IMR-90 (cell line): ENCODE measurements around the gene DUSP9. TPM values are rescaled to one million over a fixed set of nuclear protein-coding genes. Genes with fewer than 3 reads are reported as not detected.

Experiments used
- ATAC-seq: fragments of 200-7000 bp; cut with Tn5 transposase; 2 replicates; pipeline ENCODE4 v1.9.1; 2020; ENCODE audit warnings: low read depth, mild to moderate bottlenecking, moderate library complexity
- BruUV-seq: library from RNA; stranded (reverse); fragments of 400-500 nt; replicated peaks from 2 replicates; lab custom pipeline; 2021; lab: Mats Ljungman, UMichigan
- CTCF ChIA-PET: fragments of 300-600 bp; formaldehyde crosslinking; extraction: SDS; loops from one replicate; lab custom pipeline; 2021; ENCODE audit warnings: antibody characterized with exemption; lab: Yijun Ruan, JAX
- POLR2A ChIA-PET: fragments of 300-600 bp; sonication (Branson Sonifier 250); formaldehyde crosslinking; loops from one replicate; lab custom pipeline; 2022; ENCODE audit warnings: antibody characterized with exemption; ENCODE audit not compliant: unreplicated experiment; lab: Charles Lee
- DNase-seq: peaks from one replicate; pipeline ENCODE4 v3.0.0; 2013
- H2AFZ ChIP-seq: replicated peaks from 2 replicates; pipeline ENCODE3; 2013; ENCODE audit warnings: low read length, mild to moderate bottlenecking; ENCODE audit not compliant: poor library complexity
- H2AK5ac ChIP-seq: 2 replicates; pipeline ENCODE4 v1.6.1; 2013; ENCODE audit warnings: low read depth, low read length, inconsistent platforms
- H2AK9ac ChIP-seq: replicated peaks from 2 replicates; pipeline ENCODE3; 2013; ENCODE audit warnings: mild to moderate bottlenecking, low read depth, low read length, moderate library complexity; ENCODE audit not compliant: poor library complexity
- H2BK120ac ChIP-seq: 2 replicates; pipeline ENCODE4 v1.6.1; 2013; ENCODE audit warnings: low read depth, low read length, inconsistent platforms
- H2BK15ac ChIP-seq: 3 replicates; pipeline ENCODE4 v1.6.1; 2013; ENCODE audit warnings: low read depth, low read length, inconsistent platforms
- H2BK20ac ChIP-seq: 2 replicates; pipeline ENCODE4 v1.6.1; 2013; ENCODE audit warnings: low read depth, mild to moderate bottlenecking, inconsistent platforms, low read length, moderate library complexity
- H2BK5ac ChIP-seq: 2 replicates; pipeline ENCODE4 v1.6.1; 2013; ENCODE audit warnings: mild to moderate bottlenecking, low read depth, low read length, inconsistent platforms; ENCODE audit not compliant: poor library complexity, severe bottlenecking
- H3K14ac ChIP-seq: replicated peaks from 2 replicates; pipeline ENCODE4 v1.6.1; 2013; ENCODE audit warnings: low read depth, low read length, inconsistent platforms
- H3K18ac ChIP-seq: 2 replicates; pipeline ENCODE4 v1.6.1; 2013; ENCODE audit warnings: low read depth, low read length, control low read depth
- H3K23ac ChIP-seq: 2 replicates; pipeline ENCODE4 v1.6.1; 2013; ENCODE audit warnings: low read depth, low read length, inconsistent platforms
- H3K27ac ChIP-seq: 2 replicates; pipeline ENCODE4 v1.5.1; 2013; ENCODE audit warnings: mild to moderate bottlenecking, control low read depth, low read length; ENCODE audit not compliant: insufficient read depth
- H3K27me3 ChIP-seq: 2 replicates; pipeline ENCODE4 v1.6.1; 2013; ENCODE audit warnings: low read length; ENCODE audit not compliant: control insufficient read depth, insufficient read depth
- H3K36me3 ChIP-seq: 2 replicates; pipeline ENCODE4 v1.6.1; 2013; ENCODE audit warnings: low read length, mixed read lengths; ENCODE audit not compliant: control insufficient read depth, insufficient read depth
- H3K4ac ChIP-seq: 2 replicates; pipeline ENCODE4 v1.6.1; 2013; ENCODE audit warnings: low read depth, low read length, inconsistent platforms
- H3K4me1 ChIP-seq: 2 replicates; pipeline ENCODE4 v1.6.1; 2013; ENCODE audit warnings: low read length, mixed read lengths; ENCODE audit not compliant: control insufficient read depth, insufficient read depth
- H3K4me2 ChIP-seq: 2 replicates; pipeline ENCODE4 v1.6.1; 2013; ENCODE audit warnings: low read depth, mild to moderate bottlenecking, control low read depth, low read length, moderate library complexity
- H3K4me3 ChIP-seq: 2 replicates; pipeline ENCODE4 v1.5.1; 2013; ENCODE audit warnings: low read depth, mild to moderate bottlenecking, control low read depth, low read length, moderate library complexity; ENCODE audit not compliant: insufficient read depth
- H3K56ac ChIP-seq: 2 replicates; pipeline ENCODE4 v1.6.1; 2013; ENCODE audit warnings: low read length, inconsistent platforms; ENCODE audit not compliant: insufficient read depth; ENCODE audit errors: extremely low read depth
- H3K79me1 ChIP-seq, 2 experiments: 2 replicates each; pipeline ENCODE4 v1.6.1; 2013; ENCODE audit warnings: low read length in 2 of 2, inconsistent platforms in 1 of 2, low read depth in 1 of 2
- H3K9ac ChIP-seq: 2 replicates; pipeline ENCODE4 v1.6.1; 2013; ENCODE audit warnings: low read depth, low read length, control low read depth
- H3K9me1 ChIP-seq: 2 replicates; pipeline ENCODE4 v1.6.1; 2013; ENCODE audit warnings: low read length, inconsistent platforms; ENCODE audit not compliant: insufficient read depth
- H3K9me3 ChIP-seq: 2 replicates; pipeline ENCODE4 v1.6.1; 2013; ENCODE audit warnings: low read length; ENCODE audit not compliant: control insufficient read depth, insufficient read depth
- H4K20me1 ChIP-seq: 2 replicates; pipeline ENCODE4 v1.6.1; 2013; ENCODE audit warnings: low read length, inconsistent platforms; ENCODE audit not compliant: insufficient read depth
- H4K5ac ChIP-seq: 2 replicates; pipeline ENCODE4 v1.6.1; 2013; ENCODE audit warnings: mild to moderate bottlenecking, low read depth, low read length, control low read depth
- H4K8ac ChIP-seq, 2 experiments: 2 replicates each; pipeline ENCODE4 v1.6.1; 2013; ENCODE audit warnings: low read depth in 2 of 2, low read length in 2 of 2, control low read depth in 1 of 2, inconsistent platforms in 1 of 2
- H4K91ac ChIP-seq: 2 replicates; pipeline ENCODE4 v1.6.1; 2013; ENCODE audit warnings: low read depth, low read length, inconsistent platforms; ENCODE audit not compliant: insufficient read depth
- BHLHE40 ChIP-seq: fragments of 150-350 bp; IDR thresholded peaks from 2 replicates; pipeline ENCODE4 v1.6.1; 2016; ENCODE audit warnings: mild to moderate bottlenecking, low read depth, low read length
- CHD1 ChIP-seq: IDR thresholded peaks from 2 replicates; pipeline ENCODE4 v1.6.1; 2012; ENCODE audit warnings: low read depth, low read length, improper control_type of control experiment
- CTCF ChIP-seq: conservative IDR thresholded peaks from 2 replicates; pipeline ENCODE4 v1.5.1; 2012; ENCODE audit warnings: mild to moderate bottlenecking, low read depth, low read length, improper control_type of control experiment
- ELK1 ChIP-seq: fragments of 150-350 bp; IDR thresholded peaks from 2 replicates; pipeline ENCODE4 v1.6.1; 2016; ENCODE audit warnings: low read depth, mild to moderate bottlenecking, low read length, moderate library complexity, borderline replicate concordance
- FOS ChIP-seq: fragments of 150-350 bp; IDR thresholded peaks from 2 replicates; pipeline ENCODE4 v1.6.1; 2016; ENCODE audit warnings: low read depth, low read length
- MAZ ChIP-seq: IDR thresholded peaks from 2 replicates; pipeline ENCODE4 v1.6.1; 2012; ENCODE audit warnings: low read depth, mild to moderate bottlenecking, low read length, improper control_type of control experiment, moderate library complexity, borderline replicate concordance
- NFE2L2 ChIP-seq: fragments of 150-350 bp; IDR thresholded peaks from 2 replicates; pipeline ENCODE4 v1.6.1; 2016; ENCODE audit warnings: low read depth, mild to moderate bottlenecking, low read length
- POLR2A ChIP-seq: IDR thresholded peaks from 2 replicates; pipeline ENCODE4 v1.6.1; 2012; ENCODE audit warnings: mild to moderate bottlenecking, low read depth, low read length
- RAD21 ChIP-seq: IDR thresholded peaks from 2 replicates; pipeline ENCODE4 v1.6.1; 2012; ENCODE audit warnings: low read length, improper control_type of control experiment
- RCOR1 ChIP-seq: IDR thresholded peaks from 2 replicates; pipeline ENCODE4 v1.6.1; 2012; ENCODE audit warnings: mild to moderate bottlenecking, low read length, improper control_type of control experiment; ENCODE audit not compliant: insufficient replicate concordance
- SMC3 ChIP-seq: fragments of 150-350 bp; IDR thresholded peaks from 2 replicates; pipeline ENCODE4 v1.6.1; 2016; ENCODE audit warnings: low read depth, mild to moderate bottlenecking, antibody characterized with exemption, low read length, moderate library complexity
- WGBS, 2 experiments: methylation state at CpG; one replicate each; pipeline versions ENCODE4 v1.1.5 to v1.1.7; 2013; ENCODE audit warnings: missing lambda C conversion rate in 2 of 2; ENCODE audit not compliant: insufficient read length in 1 of 2; ENCODE audit errors: extremely low coverage in 2 of 2; 5-methylcytosine and 5-hydroxymethylcytosine counted together
- dilution Hi-C: fragments of 300-500 bp; cut with HindIII; formaldehyde crosslinking; loops from one replicate; pipeline ENCODE4 v1.14.3; 2018; ENCODE audit warnings: low sequenced_read_pairs; ENCODE audit not compliant: unreplicated experiment
- in situ Hi-C: fragments of 300-500 bp; cut with MboI; formaldehyde crosslinking; loops from 3 replicates; pipeline ENCODE4 v1.14.3; 2019; ENCODE audit warnings: low sequenced_read_pairs, inconsistent platforms, mixed read lengths
- intact Hi-C: fragments of 100-400 bp; cut with micrococcal nuclease; formaldehyde crosslinking; loops from 2 replicates; pipeline ENCODE4 v1.10.0; 2022
- polyA plus RNA-seq, 3 experiments: library from polyadenylated mRNA; depleted of rRNA; stranded (reverse); fragments of >200 nt; gene quantifications; 2 replicates each; pipeline ENCODE4 v1.2.3, GENCODE V29; 2012; ENCODE audit warnings: low replicate concordance in 1 of 3
- total RNA-seq: library from RNA; depleted of rRNA; stranded (reverse); fragments of >200 nt; gene quantifications from 2 replicates; pipeline ENCODE4 v1.2.3, GENCODE V29; 2012
- TF ChIP-seq, protein P1 (sequence below): fragments of 150-350 bp; IDR thresholded peaks from 2 replicates; pipeline ENCODE4 v1.6.1; 2017; ENCODE audit warnings: mild to moderate bottlenecking, antibody characterized with exemption, low read length, low read depth

The DUSP9 gene
- total and polyA plus RNA-seq, 2 of the 4 experiments (the other 2 are of a cell fraction) = under 0.01 to 0.09 TPM

GRCh38 chrX:153603131-153603656, 43.8 kb upstream of the DUSP9 start:
- Histone ChIP-seq H4K5ac (no peak overlapping the region), H3K36me3 (no peaks in the 10 kb centered on the region), H3K4me3 (no peak overlapping the region), H3K4ac (no peak overlapping the region), H2AK5ac (no peak overlapping the region), H3K9me3 (no peaks in the 10 kb centered on the region), H4K20me1 (peaks cover 3% of the 10 kb centered on the region; the same call in 1 of the 2 replicates), H3K79me1 (peaks cover under 1 to 2% of the 10 kb centered on the region in 2 experiments; a peak in 2 of 4 replicates), H3K23ac (no peak overlapping the region), H3K9me1 (no peaks in the 10 kb centered on the region), H2BK15ac (no peak overlapping the region), H4K91ac (no peak overlapping the region), H2BK5ac (no peak overlapping the region), H3K18ac (no peak overlapping the region), H4K8ac (no peak overlapping the region), H3K4me2 (no peak overlapping the region), H3K27me3 (no peaks in the 10 kb centered on the region; the same call in 1 of the 2 replicates), H2AFZ (no peak overlapping the region), H3K9ac (no peak overlapping the region), H2BK120ac (no peak overlapping the region), H3K56ac (no peak overlapping the region), H3K4me1 (0 out of 2 replicates have a peak, but pooled peaks cover 3% of the 10 kb centered on the region), H3K14ac (no peak overlapping the region), H3K27ac (no peak overlapping the region), H2BK20ac (no peak overlapping the region), H2AK9ac (no peak overlapping the region)
- no peak for TF ChIP-seq CHD1
- no peak for TF ChIP-seq RCOR1
- TF ChIP-seq FOS = no peak
- TF ChIP-seq ELK1 = no peak
- TF ChIP-seq NFE2L2 = no peak
- no peak for TF ChIP-seq MAZ
- no peak for TF ChIP-seq SMC3
- TF ChIP-seq CTCF = no peak
- no peak for TF ChIP-seq POLR2A
- no peak for TF ChIP-seq BHLHE40
- no peak for TF ChIP-seq RAD21
- TF ChIP-seq, protein P1, sequence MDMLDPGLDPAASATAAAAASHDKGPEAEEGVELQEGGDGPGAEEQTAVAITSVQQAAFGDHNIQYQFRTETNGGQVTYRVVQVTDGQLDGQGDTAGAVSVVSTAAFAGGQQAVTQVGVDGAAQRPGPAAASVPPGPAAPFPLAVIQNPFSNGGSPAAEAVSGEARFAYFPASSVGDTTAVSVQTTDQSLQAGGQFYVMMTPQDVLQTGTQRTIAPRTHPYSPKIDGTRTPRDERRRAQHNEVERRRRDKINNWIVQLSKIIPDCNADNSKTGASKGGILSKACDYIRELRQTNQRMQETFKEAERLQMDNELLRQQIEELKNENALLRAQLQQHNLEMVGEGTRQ = no peak
- in situ Hi-C loops (no loop called here), intact Hi-C loops (no loop called here), dilution Hi-C loops (no loop called here)
- ChIA-PET CTCF (no interaction called here), POLR2A (no interaction called here)
- DNase-seq (no peak), ATAC-seq (no peak)
- BruUV-seq = no TSS peak
- WGBS, 2 experiments = 72% methylated on average over 12 of the region's 17 CpGs; no CpG with 5 or more reads in 1 of the 2 experiments
